K562 (cell line): ENCODE results near the gene GABRA5. TPM values are rescaled to one million over a fixed set of nuclear protein-coding genes. Genes with fewer than 3 reads are reported as not detected.

Experiments used
- ATAC-seq: fragments of 200-7000 bp; cut with Tn5 transposase; 3 replicates; pipeline ENCODE4 v1.9.1; 2020; ENCODE audit warnings: moderate library complexity
- BruUV-seq: library from RNA; stranded (reverse); fragments of 400-500 nt; replicated peaks from 2 replicates; lab custom pipeline; 2021; lab: Mats Ljungman, UMichigan
- CTCF ChIA-PET: fragments of 300-600 bp; formaldehyde crosslinking; extraction: SDS; loops from one replicate; lab custom pipeline; 2021; ENCODE audit warnings: low intra/inter-chr PET ratio; lab: Yijun Ruan, JAX
- POLR2A ChIA-PET: fragments of 300-600, 350-650 bp; sonication (Branson Sonifier 250); formaldehyde crosslinking; extraction: SDS; loops from one replicate; lab custom pipeline; 2021; ENCODE audit warnings: antibody characterized with exemption, inconsistent platforms; lab: Yijun Ruan, JAX
- DNase-seq, 4 experiments: peaks; one replicate each; pipeline versions ENCODE4 v3.0.0 to v3.0.0-alpha.2; 2011 to 2018; ENCODE audit warnings: low spot score in 3 of 4, mixed read lengths in 3 of 4; ENCODE audit errors: extremely low read depth in 1 of 4
- FAIRE-seq: peaks from 2 replicates; lab custom pipeline; 2011; peaks lifted over from hg19 to GRCh38; lab: Jason Lieb, UNC
- H2AFZ ChIP-seq: 2 replicates; pipeline ENCODE4 v1.6.0; 2011; ENCODE audit warnings: low read depth, low read length, control low read depth, inconsistent platforms
- H3K27ac ChIP-seq: fragments of 200-600 bp; 3 replicates; pipeline ENCODE4 v1.8.0; 2011; ENCODE audit warnings: low read depth, mild to moderate bottlenecking, control low read depth, inconsistent platforms, low read length, moderate library complexity, mixed read lengths; ENCODE audit errors: extremely low read depth
- H3K27me3 ChIP-seq, 2 experiments: fragments of 300-600 bp in 1 of 2; 2 replicates in 1 of 2; 3 replicates in 1 of 2; pipeline versions ENCODE4 v1.6.0 to v1.8.0; 2011; ENCODE audit warnings: inconsistent platforms in 2 of 2, low read length in 2 of 2, mild to moderate bottlenecking in 1 of 2, mixed read lengths in 1 of 2, moderate library complexity in 1 of 2; ENCODE audit not compliant: control insufficient read depth in 2 of 2, insufficient read depth in 2 of 2
- H3K36me3 ChIP-seq: fragments of 300-600 bp; 3 replicates; pipeline ENCODE4 v1.8.0; 2011; ENCODE audit warnings: mild to moderate bottlenecking, low read length, inconsistent platforms; ENCODE audit not compliant: control insufficient read depth, insufficient read depth
- H3K4me1 ChIP-seq, 2 experiments: fragments of 200-600 bp in 1 of 2; replicated peaks in 1 of 2; 2 replicates in 1 of 2; 3 replicates in 1 of 2; pipeline versions ENCODE4 v1.5.1 to v1.8.0; 2011; ENCODE audit warnings: inconsistent platforms in 2 of 2, low read length in 2 of 2, mild to moderate bottlenecking in 1 of 2, mixed read lengths in 1 of 2, moderate library complexity in 1 of 2; ENCODE audit not compliant: control insufficient read depth in 2 of 2, insufficient read depth in 2 of 2
- H3K4me2 ChIP-seq: 2 replicates; pipeline ENCODE4 v1.6.1; 2011; ENCODE audit warnings: low read length, control low read depth, inconsistent platforms, mixed read lengths; ENCODE audit not compliant: insufficient read depth
- H3K4me3 ChIP-seq: fragments of 200-600 bp; sonication (generic), shearing (Covaris generic); 2 replicates; pipeline ENCODE4 v1.5.1; 2016; ENCODE audit warnings: control low read depth, inconsistent platforms
- H3K79me2 ChIP-seq: fragments of 200-600 bp; 3 replicates; pipeline ENCODE4 v1.8.0; 2011; ENCODE audit warnings: low read length, inconsistent platforms; ENCODE audit not compliant: control insufficient read depth, insufficient read depth
- H3K9ac ChIP-seq, 2 experiments: 2 replicates each; pipeline versions ENCODE4 v1.6.0 to v1.6.1; 2011; ENCODE audit warnings: low read depth in 2 of 2, low read length in 2 of 2, control low read depth in 1 of 2, inconsistent platforms in 1 of 2, mild to moderate bottlenecking in 1 of 2, mixed read lengths in 1 of 2; ENCODE audit not compliant: insufficient read depth in 1 of 2
- H3K9me1 ChIP-seq: one replicate; pipeline ENCODE4 v1.6.0; 2011; ENCODE audit warnings: inconsistent platforms, mild to moderate bottlenecking, low read length, moderate library complexity; ENCODE audit not compliant: control insufficient read depth, insufficient read depth
- H3K9me3 ChIP-seq: replicated peaks from 2 replicates; pipeline ENCODE4 v1.5.1; 2011; ENCODE audit warnings: low read depth, low read length, inconsistent platforms; ENCODE audit not compliant: control insufficient read depth, insufficient read depth
- H4K20me1 ChIP-seq: replicated peaks from 2 replicates; pipeline ENCODE4 v1.6.1; 2011; ENCODE audit warnings: low read length, inconsistent platforms, mixed read lengths; ENCODE audit not compliant: control insufficient read depth, insufficient read depth
- CHCHD3 ChIP-seq: fragments of 250-450 bp; sonication (Bioruptor Pico); IDR thresholded peaks from 2 replicates; pipeline ENCODE4 v2.1.2; 2022; ENCODE audit warnings: mild to moderate bottlenecking
- CTCF ChIP-seq, 3 experiments: IDR thresholded peaks in 2 of 3; conservative IDR thresholded peaks in 1 of 3; 2 replicates each; pipeline ENCODE4 v1.5.1; 2011 to 2012; ENCODE audit warnings: low read length in 3 of 3, mild to moderate bottlenecking in 3 of 3, control low read depth in 2 of 3, improper control_type of control experiment in 1 of 3, inconsistent platforms in 1 of 3, low read depth in 1 of 3, mixed read lengths in 1 of 3, moderate library complexity in 1 of 3; ENCODE audit not compliant: insufficient read depth in 2 of 3
- HMGN3 ChIP-seq: IDR thresholded peaks from 2 replicates; pipeline ENCODE4 v1.6.1; 2011; ENCODE audit warnings: borderline replicate concordance, low read depth, mild to moderate bottlenecking, mixed read lengths, low read length; ENCODE audit not compliant: insufficient read length; ENCODE audit errors: extremely low read depth
- NKRF ChIP-seq: fragments of 450-650 bp; IDR thresholded peaks from 2 replicates; pipeline ENCODE4 v1.6.1; 2016; ENCODE audit warnings: borderline replicate concordance
- PURB ChIP-seq: sonication (generic); formaldehyde crosslinking; IDR thresholded peaks from 2 replicates; pipeline ENCODE4 v1.9.0; 2021; ENCODE audit warnings: low read depth, mild to moderate bottlenecking, missing genetic modification reagents
- RAD21 ChIP-seq, 2 experiments: fragments of 250-450 bp in 1 of 2; fragments of 450-650 bp in 1 of 2; sonication (Bioruptor Pico) in 1 of 2; formaldehyde crosslinking in 1 of 2; IDR thresholded peaks in 1 of 2; conservative IDR thresholded peaks in 1 of 2; 2 replicates each; pipeline versions ENCODE4 v1.4.0 to v1.8.0; 2020 to 2022; ENCODE audit warnings: mild to moderate bottlenecking in 2 of 2, moderate library complexity in 1 of 2
- ZKSCAN1 ChIP-seq: fragments of 150-350 bp; IDR thresholded peaks from 2 replicates; pipeline ENCODE4 v1.6.1; 2016; ENCODE audit warnings: low read depth, low read length
- ZNF143 ChIP-seq: sonication (generic); formaldehyde crosslinking; IDR thresholded peaks from 2 replicates; pipeline ENCODE4 v1.9.0; 2022; ENCODE audit warnings: mild to moderate bottlenecking, missing genetic modification reagents
- ZNF518B ChIP-seq: fragments of 250-450 bp; sonication (Bioruptor Pico); IDR thresholded peaks from 2 replicates; pipeline ENCODE4 v1.5.0; 2021; ENCODE audit warnings: mild to moderate bottlenecking, moderate library complexity
- WGBS: fragments of 100-300 bp; shearing (Covaris generic); methylation state at CpG from one replicate; pipeline ENCODE4 v1.1.6; 2016; ENCODE audit warnings: low coverage, mixed read lengths; ENCODE audit not compliant: insufficient coverage; ENCODE audit errors: missing lambda C conversion rate; 5-methylcytosine and 5-hydroxymethylcytosine counted together
- in situ Hi-C: fragments of 300-500 bp; cut with MboI; formaldehyde crosslinking; loops from 4 replicates; pipeline ENCODE4 v1.15.0; 2018; ENCODE audit warnings: inconsistent platforms, mixed read lengths
- intact Hi-C: fragments of 100-400 bp; cut with micrococcal nuclease; formaldehyde crosslinking; loops from 2 replicates; pipeline ENCODE4 v1.14.2; 2022
- polyA plus RNA-seq, 8 experiments: library from polyadenylated mRNA; depleted of rRNA in 4 of 8; stranded (reverse) in 5 of 8; unstranded in 3 of 8; fragments of >200 nt; fragmentation: Nextera tagmentation in 2 of 8; fragmentation: Illumina TruSeq in 1 of 8; extraction: Ambion mirVana in 2 of 8; extraction: Trizol in 1 of 8; gene quantifications; 2 replicates each; pipeline versions ENCODE4 v1.2.1 to v1.2.3, GENCODE V29; 2011 to 2014; ENCODE audit warnings: inconsistent platforms in 1 of 8, missing spikeins in 1 of 8
- total RNA-seq, 7 experiments: library from RNA; depleted of rRNA in 6 of 7; stranded (reverse); fragments of >200 nt in 6 of 7; fragmentation: Illumina TruSeq in 2 of 7; extraction: Trizol in 2 of 7; gene quantifications; 2 replicates each; pipeline versions ENCODE4 v1.2.1 to v1.2.3, GENCODE V29; 2011 to 2021; ENCODE audit warnings: low replicate concordance in 1 of 7

GABRA5 gene
- total and polyA plus RNA-seq, 9 of the 15 experiments (the other 6 are each of a cell fraction or from before 2014, with no cell fraction given), result not detected

- H3K36me3 ChIP-seq, result no peaks in the 10 kb centered on the region
- DNase-seq (peak; percentile 42 to 64 (median 52)), FAIRE-seq (peak; percentile 88)
- no peaks in the 10 kb centered on the region for H3K4me1 ChIP-seq
- no peak overlapping the region for H3K27ac ChIP-seq
- H3K79me2 ChIP-seq, result no peaks in the 10 kb centered on the region
- BruUV-seq, result no TSS peak
- WGBS, result 0% methylated on average over 8 of the region's 8 CpGs
- no peak overlapping the region for H3K9ac ChIP-seq
- H3K4me3 ChIP-seq, result no peak overlapping the region
- H3K4me2 ChIP-seq, result no peak overlapping the region
- CTCF ChIA-PET, result interaction anchor here (0.6 kb wide), 1 partner anchor 36 kb away, joined by 3 read pairs; no protein-coding TSS in a partner anchor
- no peaks in the 10 kb centered on the region for H4K20me1 ChIP-seq
- in situ Hi-C loops, result no loop called here
- peaks cover 3 to 10% of the 10 kb centered on the region in 2 experiments; a peak in 3 of 5 replicates for H3K27me3 ChIP-seq
- no peak overlapping the region for H2AFZ ChIP-seq
- intact Hi-C loops, result loop anchor here (5.0 kb wide), 1 partner anchor 33 kb away; no protein-coding TSS in a partner anchor
- H3K9me3 ChIP-seq, result no peaks in the 10 kb centered on the region
- no peak for TF ChIP-seq NKRF
- TF ChIP-seq ZNF143 (CRISPR knock-in tag), result no peak
- TF ChIP-seq ZKSCAN1, result no peak
- TF ChIP-seq CHCHD3 (CRISPR knock-in tag), result no peak
- TF ChIP-seq HMGN3, result no peak
- 0 out of 4 replicates have a peak, but pooled peaks of 1 of the 2 experiments have one; percentile 4 for TF ChIP-seq RAD21 (CRISPR knock-in tag; conservative IDR thresholded peaks at IDR 0.05 in 1 of 2, IDR thresholded peaks at IDR 0.05 in 1 of 2)
- no peak for TF ChIP-seq ZNF518B (CRISPR knock-in tag)
- TF ChIP-seq PURB (CRISPR knock-in tag), result no peak
- TF ChIP-seq CTCF (IDR thresholded peaks at IDR 0.05 in 2 of 3, conservative IDR thresholded peaks at IDR 0.05 in 1 of 3; ENCODE audit: insufficient read depth in 2 of 3, low read depth in 1 of 3, low read length in 3 of 3), result peak; percentile 49 to 80 (median 55)
- TF ChIP-seq, all 486 proteins: peak for 2
- no peaks in the 10 kb centered on the region for H3K9me1 ChIP-seq
- POLR2A ChIA-PET, result interaction anchor here (0.7 kb wide), 1 partner anchor 234 kb away, joined by 3 read pairs; no protein-coding TSS in a partner anchor
- peak; percentile 93 for ATAC-seq
Observed at GRCh38 chr15:26983822-26984221, 117.0 kb downstream of the GABRA5 start.
